ENCODE measurements around the gene IGFL4.

The IGFL4 gene

GRCh38 chr19:46017874-46018675 is 22.7 kb downstream of the IGFL4 start:
- TF ChIP-seq CTCF (IDR thresholded peaks at IDR 0.05; ENCODE audit: low read depth, low read length), result no peak
- DNase-seq (ENCODE audit: low read depth, low spot score), result no peak
- H3K4me3 ChIP-seq (ENCODE audit: low read depth, low read length), result no peak overlapping the region
- in situ Hi-C loops (cut with HindIII; ENCODE audit: low sequenced_read_pairs), result no loop called here

- H3K4me3 ChIP-seq (ENCODE audit: low read depth, low read length), result no peak overlapping the region
- no peak for DNase-seq (ENCODE audit: low read depth, low spot score)
- in situ Hi-C loops (cut with HindIII; ENCODE audit: low sequenced_read_pairs), result no loop called here
- no peak for TF ChIP-seq CTCF (IDR thresholded peaks at IDR 0.05; ENCODE audit: low read depth, low read length)
Measured at GRCh38 chr19:46017095-46017429, 23.7 kb downstream of the IGFL4 start.

- DNase-seq (ENCODE audit: low read depth, low spot score), result peak; percentile 71
- peak; percentile 86 for TF ChIP-seq CTCF (IDR thresholded peaks at IDR 0.05; ENCODE audit: low read depth, low read length)
- in situ Hi-C loops (cut with HindIII; ENCODE audit: low sequenced_read_pairs), result no loop called here
- H3K4me3 ChIP-seq (ENCODE audit: low read depth, low read length), result peak overlapping the region; percentile 39
Measured at GRCh38 chr19:46016426-46017094, 24.2 kb downstream of the IGFL4 start.

- DNase-seq (ENCODE audit: low read depth, low spot score), result no peak
- peak overlapping the region; percentile 39 for H3K4me3 ChIP-seq (ENCODE audit: low read depth, low read length)
- in situ Hi-C loops (cut with HindIII; ENCODE audit: low sequenced_read_pairs), result no loop called here
- no peak for TF ChIP-seq CTCF (IDR thresholded peaks at IDR 0.05; ENCODE audit: low read depth, low read length)
Measured at GRCh38 chr19:46015687-46016425, 24.9 kb downstream of the IGFL4 start.

- TF ChIP-seq CTCF (IDR thresholded peaks at IDR 0.05; ENCODE audit: low read depth, low read length), result no peak
- no peak overlapping the region for H3K4me3 ChIP-seq (ENCODE audit: low read depth, low read length)
- in situ Hi-C loops (cut with HindIII; ENCODE audit: low sequenced_read_pairs), result no loop called here
- DNase-seq (ENCODE audit: low read depth, low spot score), result peak; percentile 8
Measured at GRCh38 chr19:46014941-46015686, 25.7 kb downstream of the IGFL4 start.

- no peak for DNase-seq (ENCODE audit: low read depth, low spot score)
- H3K4me3 ChIP-seq (ENCODE audit: low read depth, low read length), result no peak overlapping the region
- in situ Hi-C loops (cut with HindIII; ENCODE audit: low sequenced_read_pairs), result no loop called here
- no peak for TF ChIP-seq CTCF (IDR thresholded peaks at IDR 0.05; ENCODE audit: low read depth, low read length)
Measured at GRCh38 chr19:46014534-46014933, 26.3 kb downstream of the IGFL4 start.

Data from astrocyte of the spinal cord (primary cell).